HUES48 (cell line): ENCODE measurements around the gene DLEC1.
"Not testable (repeated sequence)": the region's sequence is repeated elsewhere in the genome, so short reads cannot be mapped to it uniquely, and the experiment has no call there.

Experiments
- H3K27ac ChIP-seq: one replicate; pipeline ENCODE4 v1.7.0; 2013; ENCODE audit warnings: low read depth, low read length, inconsistent platforms
- H3K27me3 ChIP-seq: 2 replicates; pipeline ENCODE4 v1.6.1; 2013; ENCODE audit warnings: mild to moderate bottlenecking, low read length; ENCODE audit not compliant: control insufficient read depth, insufficient read depth
- H3K36me3 ChIP-seq: 2 replicates; pipeline ENCODE4 v1.6.1; 2013; ENCODE audit warnings: low read length; ENCODE audit not compliant: control insufficient read depth, insufficient read depth
- H3K4me1 ChIP-seq: 2 replicates; pipeline ENCODE4 v1.6.1; 2013; ENCODE audit warnings: mild to moderate bottlenecking, low read length; ENCODE audit not compliant: control insufficient read depth, insufficient read depth
- H3K4me3 ChIP-seq: 2 replicates; pipeline ENCODE4 v1.5.1; 2013; ENCODE audit warnings: mild to moderate bottlenecking, low read depth, low read length
- H3K9ac ChIP-seq: 2 replicates; pipeline ENCODE4 v1.6.1; 2013; ENCODE audit warnings: mild to moderate bottlenecking, low read depth, low read length, moderate library complexity
- H3K9me3 ChIP-seq: 2 replicates; pipeline ENCODE4 v1.6.1; 2013; ENCODE audit warnings: low read length; ENCODE audit not compliant: control insufficient read depth, insufficient read depth

Gene DLEC1

GRCh38 chr3:38085311-38085942 lies 46.4 kb downstream of the DLEC1 start:
- Histone ChIP-seq H3K9me3 (peaks cover 7% of the 10 kb centered on the region), H3K27ac (no peak overlapping the region), H3K9ac (no peak overlapping the region), H3K4me3 (no peak overlapping the region), H3K27me3 (no peaks in the 10 kb centered on the region), H3K4me1 (no peaks in the 10 kb centered on the region), H3K36me3 (no peaks in the 10 kb centered on the region)

GRCh38 chr3:38085943-38086324 lies 46.9 kb downstream of the DLEC1 start:
- Histone ChIP-seq H3K27ac (no peak overlapping the region), H3K4me3 (no peak overlapping the region), H3K4me1 (no peaks in the 10 kb centered on the region), H3K36me3 (no peaks in the 10 kb centered on the region), H3K9me3 (peaks cover 7% of the 10 kb centered on the region), H3K27me3 (no peaks in the 10 kb centered on the region), H3K9ac (no peak overlapping the region)

- Histone ChIP-seq H3K27ac (no peak overlapping the region), H3K4me1 (no peaks in the 10 kb centered on the region), H3K9ac (no peak overlapping the region)
Observed at GRCh38 chr3:38086496-38086895, 47.5 kb downstream of the DLEC1 start.

GRCh38 chr3:38087278-38087677 lies 48.3 kb downstream of the DLEC1 start:
- not testable (repeated sequence) for H3K9me3 ChIP-seq, H3K27me3 ChIP-seq, H3K36me3 ChIP-seq, H3K9ac ChIP-seq, H3K4me3 ChIP-seq, H3K4me1 ChIP-seq, H3K27ac ChIP-seq

More at GRCh38 chr3:38086496-38086895, 47.5 kb downstream of the DLEC1 start:
- Histone ChIP-seq H3K27me3 (no peaks in the 10 kb centered on the region), H3K36me3 (no peaks in the 10 kb centered on the region), H3K4me3 (no peak overlapping the region), H3K9me3 (peaks cover 7% of the 10 kb centered on the region)

GRCh38 chr3:38088126-38089078 lies 49.4 kb downstream of the DLEC1 start:
- H3K9ac ChIP-seq = no peak overlapping the region
- H3K36me3 ChIP-seq = no peaks in the 10 kb centered on the region
- no peaks in the 10 kb centered on the region for H3K27me3 ChIP-seq
- no peak overlapping the region for H3K27ac ChIP-seq
- no peak overlapping the region for H3K4me3 ChIP-seq
- H3K4me1 ChIP-seq = no peaks in the 10 kb centered on the region
- H3K9me3 ChIP-seq = peaks cover 7% of the 10 kb centered on the region

- no peak overlapping the region for H3K9ac ChIP-seq
- H3K27ac ChIP-seq = no peak overlapping the region
- no peak overlapping the region for H3K4me3 ChIP-seq
- H3K9me3 ChIP-seq = peaks cover 3% of the 10 kb centered on the region
- no peaks in the 10 kb centered on the region for H3K4me1 ChIP-seq
- no peaks in the 10 kb centered on the region for H3K27me3 ChIP-seq
- H3K36me3 ChIP-seq = no peaks in the 10 kb centered on the region
Observed at GRCh38 chr3:38089163-38089562, 50.2 kb downstream of the DLEC1 start.

GRCh38 chr3:38090453-38090852 lies 51.4 kb downstream of the DLEC1 start:
- Histone ChIP-seq H3K4me3 (no peak overlapping the region), H3K27me3 (no peaks in the 10 kb centered on the region), H3K27ac (no peak overlapping the region), H3K36me3 (no peaks in the 10 kb centered on the region), H3K9me3 (no peaks in the 10 kb centered on the region), H3K9ac (no peak overlapping the region), H3K4me1 (no peaks in the 10 kb centered on the region)

- Histone ChIP-seq H3K4me3 (no peak overlapping the region), H3K9me3 (no peaks in the 10 kb centered on the region), H3K4me1 (peaks cover 12% of the 10 kb centered on the region), H3K9ac (no peak overlapping the region), H3K27ac (no peak overlapping the region), H3K36me3 (no peaks in the 10 kb centered on the region), H3K27me3 (no peaks in the 10 kb centered on the region)
Observed at GRCh38 chr3:38094999-38095398, 56.0 kb downstream of the DLEC1 start.

- Histone ChIP-seq H3K27ac (no peak overlapping the region), H3K9me3 (no peaks in the 10 kb centered on the region), H3K4me3 (no peak overlapping the region), H3K27me3 (no peaks in the 10 kb centered on the region), H3K9ac (no peak overlapping the region), H3K4me1 (peaks cover 14% of the 10 kb centered on the region), H3K36me3 (no peaks in the 10 kb centered on the region)
Observed at GRCh38 chr3:38095669-38096483, 56.9 kb downstream of the DLEC1 start.

- Histone ChIP-seq H3K4me3 (no peak overlapping the region), H3K4me1 (peaks cover 14% of the 10 kb centered on the region), H3K9me3 (no peaks in the 10 kb centered on the region), H3K9ac (no peak overlapping the region), H3K27me3 (no peaks in the 10 kb centered on the region), H3K27ac (no peak overlapping the region), H3K36me3 (no peaks in the 10 kb centered on the region)
Observed at GRCh38 chr3:38097446-38098375, 58.7 kb downstream of the DLEC1 start.
